ENCODE data around the gene P2RX1. TPM values are rescaled to one million over a fixed set of nuclear protein-coding genes. Genes with fewer than 3 reads are reported as not detected.
A peak's percentile ranks its signal among the peaks of the same experiment; 100 is the strongest.

The P2RX1 gene
- total RNA-seq, 6 experiments from 2014 or later: 0.50 to 0.78 (median 0.58) TPM; not detected in 1

GRCh38 chr17:3893720-3894116 is 22.5 kb downstream of the P2RX1 start:
- intact Hi-C loops (cut with DNase I): no loop called here
- H3K9me3 ChIP-seq: no peaks in the 10 kb centered on the region
- peaks cover 0 to 11% (median 3%) of the 10 kb centered on the region in 4 donors for H3K4me1 ChIP-seq
- no peaks in the 10 kb centered on the region for H3K36me3 ChIP-seq
- ATAC-seq: no peak
- DNase-seq: no peak
- H3K27ac ChIP-seq: peak overlapping the region; percentile 24 to 76 (median 48)
- whole genome bisulfite sequencing (ENCODE audit: insufficient coverage, low coverage, low lambda C conversion rate, missing lambda C conversion rate): 82% methylated on average over 5 of the region's 7 CpGs
- no peak overlapping the region for H3K4me3 ChIP-seq
- H3K27me3 ChIP-seq: no peaks in the 10 kb centered on the region
- no peak for TF ChIP-seq CTCF (IDR thresholded peaks at IDR 0.05)
- TF ChIP-seq POLR2A (IDR thresholded peaks at IDR 0.05): no peak

- no CpG with 5 or more reads among the region's 75 CpGs for WGBS (ENCODE audit: insufficient coverage, low coverage, low lambda C conversion rate, missing lambda C conversion rate)
- Histone ChIP-seq H3K4me1 (peaks cover 0 to 11% (median 3%) of the 10 kb centered on the region in 4 donors), H3K27ac (peak within 1 kb of the TSS; percentile 24 to 76 (median 48))
Observed at GRCh38 chr17:3893003-3893719, 23.1 kb downstream of the P2RX1 start, which contains the start of gene CAMKK1. Gene CAMKK1 (minus strand): TSS chr17:3893053. CDS start chr17:3885687, 7,366 bp downstream.

GRCh38 chr17:3892095-3892998 is 23.9 kb downstream of the P2RX1 start:
- no peaks in the 10 kb centered on the region for H3K27me3 ChIP-seq
- H3K9me3 ChIP-seq: no peaks in the 10 kb centered on the region
- H3K4me1 ChIP-seq: peaks cover 0 to 13% (median 3%) of the 10 kb centered on the region in 4 donors
- no peak for TF ChIP-seq POLR2A (IDR thresholded peaks at IDR 0.05)
- no peak for TF ChIP-seq CTCF (IDR thresholded peaks at IDR 0.05)
- peak; percentile 44 to 60 (median 54) for ATAC-seq
- intact Hi-C loops (cut with DNase I): no loop called here
- H3K27ac ChIP-seq: peak overlapping the region in 2 of 3 donors; percentile 17 to 47
- peak; percentile 68 to 84 (median 80) for DNase-seq
- no peaks in the 10 kb centered on the region for H3K36me3 ChIP-seq
- H3K4me3 ChIP-seq: peak overlapping the region; percentile 44 to 60 (median 50)
- no CpG with 5 or more reads among the region's 96 CpGs for WGBS (ENCODE audit: insufficient coverage, low coverage, low lambda C conversion rate, missing lambda C conversion rate)

More at GRCh38 chr17:3893003-3893719, 23.1 kb downstream of the P2RX1 start, which contains the start of gene CAMKK1:
- DNase-seq (peak; percentile 84 to 92 (median 90)), ATAC-seq (peak; percentile 82 to 89 (median 88))
- intact Hi-C loops (cut with DNase I): no loop called here
- Histone ChIP-seq H3K4me3 (peak within 1 kb of the TSS; percentile 48 to 60 (median 50)), H3K27me3 (no peaks in the 10 kb centered on the region), H3K36me3 (no peaks in the 10 kb centered on the region), H3K9me3 (no peaks in the 10 kb centered on the region)
- TF ChIP-seq POLR2A (IDR thresholded peaks at IDR 0.05) (no peak), CTCF (IDR thresholded peaks at IDR 0.05) (no peak)

- intact Hi-C loops (cut with DNase I): no loop called here
- WGBS (ENCODE audit: insufficient coverage, low coverage, low lambda C conversion rate, missing lambda C conversion rate): 31% methylated on average over 9 of the region's 12 CpGs
- Histone ChIP-seq H3K4me1 (peaks cover 0 to 14% (median 3%) of the 10 kb centered on the region in 4 donors), H3K27me3 (no peaks in the 10 kb centered on the region), H3K27ac (no peak overlapping the region), H3K4me3 (no peak overlapping the region), H3K9me3 (no peaks in the 10 kb centered on the region), H3K36me3 (no peaks in the 10 kb centered on the region)
- DNase-seq (no peak), ATAC-seq (no peak)
- TF ChIP-seq POLR2A (IDR thresholded peaks at IDR 0.05) (no peak), CTCF (IDR thresholded peaks at IDR 0.05) (no peak)
Observed at GRCh38 chr17:3891626-3892094, 24.6 kb downstream of the P2RX1 start.
